Transverse colon (tissue), 3 donors: ENCODE results near the gene MT1A.

Experiments
- EP300 ChIP-seq: sonication (generic); formaldehyde crosslinking; IDR thresholded peaks from one replicate; pipeline ENCODE4 v1.6.1; 2017; ENCODE audit warnings: antibody characterized with exemption, low read depth
- POLR2A ChIP-seq: fragments of 450-650 bp; IDR thresholded peaks from one replicate; pipeline ENCODE4 v1.6.1; 2016; ENCODE audit warnings: antibody characterized with exemption, mild to moderate bottlenecking, moderate library complexity
- TF ChIP-seq, protein P1 (sequence below), 5 experiments: fragments of 200-600 bp in 3 of 5; fragments of 450-650 bp in 2 of 5; sonication (generic) in 3 of 5; IDR thresholded peaks; 1 replicate in 2 of 5; 2 replicates in 3 of 5; pipeline ENCODE4 v1.5.1; 2016 to 2017; ENCODE audit warnings: antibody characterized with exemption in 5 of 5, inconsistent platforms in 3 of 5, mild to moderate bottlenecking in 2 of 5, moderate library complexity in 1 of 5

- no peak for TF ChIP-seq POLR2A
- TF ChIP-seq, protein P1, sequence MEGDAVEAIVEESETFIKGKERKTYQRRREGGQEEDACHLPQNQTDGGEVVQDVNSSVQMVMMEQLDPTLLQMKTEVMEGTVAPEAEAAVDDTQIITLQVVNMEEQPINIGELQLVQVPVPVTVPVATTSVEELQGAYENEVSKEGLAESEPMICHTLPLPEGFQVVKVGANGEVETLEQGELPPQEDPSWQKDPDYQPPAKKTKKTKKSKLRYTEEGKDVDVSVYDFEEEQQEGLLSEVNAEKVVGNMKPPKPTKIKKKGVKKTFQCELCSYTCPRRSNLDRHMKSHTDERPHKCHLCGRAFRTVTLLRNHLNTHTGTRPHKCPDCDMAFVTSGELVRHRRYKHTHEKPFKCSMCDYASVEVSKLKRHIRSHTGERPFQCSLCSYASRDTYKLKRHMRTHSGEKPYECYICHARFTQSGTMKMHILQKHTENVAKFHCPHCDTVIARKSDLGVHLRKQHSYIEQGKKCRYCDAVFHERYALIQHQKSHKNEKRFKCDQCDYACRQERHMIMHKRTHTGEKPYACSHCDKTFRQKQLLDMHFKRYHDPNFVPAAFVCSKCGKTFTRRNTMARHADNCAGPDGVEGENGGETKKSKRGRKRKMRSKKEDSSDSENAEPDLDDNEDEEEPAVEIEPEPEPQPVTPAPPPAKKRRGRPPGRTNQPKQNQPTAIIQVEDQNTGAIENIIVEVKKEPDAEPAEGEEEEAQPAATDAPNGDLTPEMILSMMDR (IDR thresholded peaks at IDR 0.05): no peak
- TF ChIP-seq EP300: no peak
Observed at GRCh38 chr16:56635441-56635967, 3.0 kb upstream of the MT1A start.
